OCI-LY7 (cell line): ENCODE data around the gene KCNK1.

ENCODE experiments used
- CTCF ChIP-seq: fragments of 200-600 bp; sonication (generic); conservative IDR thresholded peaks from 2 replicates; pipeline ENCODE4 v1.5.1; 2014; ENCODE audit warnings: mild to moderate bottlenecking, antibody characterized with exemption, low read length, moderate library complexity, mixed read lengths
- EZH2phosphoT487 ChIP-seq: fragments of 200-600 bp; sonication (generic); IDR thresholded peaks from 2 replicates; pipeline ENCODE4 v1.6.1; 2018; ENCODE audit warnings: low read depth, borderline replicate concordance, mild to moderate bottlenecking, mixed run types, antibody characterized with exemption, low read length, moderate library complexity, mixed read lengths

- TF ChIP-seq CTCF (no peak), EZH2phosphoT487 (no peak)
Observed at GRCh38 chr1:233707153-233707879, 93.4 kb downstream of the KCNK1 start.
